Activated T-helper 1 cell treated with anti-CD3 and anti-CD28 coated beads, Interleukin-12 subunit alpha, Interleukin-12 subunit beta, Interleukin-2, Interleukin-4 antibody, amounts not matched to agents 30 ng/mL and 10 ng/mL and 1 ng/mL, durations not matched to agents 14 hours and 24 hours and 36 hours (primary cell): ENCODE results near the gene NNMT. TPM values are rescaled to one million over a fixed set of nuclear protein-coding genes. Genes with fewer than 3 reads are reported as not detected.

Experiments used
- DNase-seq: peaks from one replicate; pipeline ENCODE4 v3.0.0; 2021; ENCODE audit warnings: low spot score
- H3K27ac Mint-ChIP-seq: one replicate; pipeline ENCODE4 v1.8.0; 2021; ENCODE audit warnings: mild to moderate bottlenecking, mixed read lengths
- H3K27me3 Mint-ChIP-seq: one replicate; pipeline ENCODE4 v1.8.0; 2022; ENCODE audit warnings: mild to moderate bottlenecking, moderate library complexity, mixed read lengths; ENCODE audit not compliant: insufficient read depth
- H3K36me3 Mint-ChIP-seq: one replicate; pipeline ENCODE4 v1.8.0; 2021; ENCODE audit warnings: low read depth, mixed read lengths
- H3K4me1 Mint-ChIP-seq: one replicate; pipeline ENCODE4 v1.8.0; 2021; ENCODE audit warnings: low read depth, mixed read lengths
- H3K4me3 Mint-ChIP-seq: one replicate; pipeline ENCODE4 v1.8.0; 2021; ENCODE audit warnings: mild to moderate bottlenecking, moderate library complexity, mixed read lengths
- H3K9me3 Mint-ChIP-seq: one replicate; pipeline ENCODE4 v1.8.0; 2021; ENCODE audit warnings: mixed read lengths
- intact Hi-C: fragments of 100-400 bp; cut with micrococcal nuclease; formaldehyde crosslinking; loops from one replicate; pipeline ENCODE4 v1.15.1; 2024
- total RNA-seq: library from RNA; stranded (reverse); gene quantifications from 2 replicates; pipeline ENCODE4 v1.2.3, GENCODE V29; 2022

Gene NNMT
- total RNA-seq = not detected in 2 replicates

DNA sequence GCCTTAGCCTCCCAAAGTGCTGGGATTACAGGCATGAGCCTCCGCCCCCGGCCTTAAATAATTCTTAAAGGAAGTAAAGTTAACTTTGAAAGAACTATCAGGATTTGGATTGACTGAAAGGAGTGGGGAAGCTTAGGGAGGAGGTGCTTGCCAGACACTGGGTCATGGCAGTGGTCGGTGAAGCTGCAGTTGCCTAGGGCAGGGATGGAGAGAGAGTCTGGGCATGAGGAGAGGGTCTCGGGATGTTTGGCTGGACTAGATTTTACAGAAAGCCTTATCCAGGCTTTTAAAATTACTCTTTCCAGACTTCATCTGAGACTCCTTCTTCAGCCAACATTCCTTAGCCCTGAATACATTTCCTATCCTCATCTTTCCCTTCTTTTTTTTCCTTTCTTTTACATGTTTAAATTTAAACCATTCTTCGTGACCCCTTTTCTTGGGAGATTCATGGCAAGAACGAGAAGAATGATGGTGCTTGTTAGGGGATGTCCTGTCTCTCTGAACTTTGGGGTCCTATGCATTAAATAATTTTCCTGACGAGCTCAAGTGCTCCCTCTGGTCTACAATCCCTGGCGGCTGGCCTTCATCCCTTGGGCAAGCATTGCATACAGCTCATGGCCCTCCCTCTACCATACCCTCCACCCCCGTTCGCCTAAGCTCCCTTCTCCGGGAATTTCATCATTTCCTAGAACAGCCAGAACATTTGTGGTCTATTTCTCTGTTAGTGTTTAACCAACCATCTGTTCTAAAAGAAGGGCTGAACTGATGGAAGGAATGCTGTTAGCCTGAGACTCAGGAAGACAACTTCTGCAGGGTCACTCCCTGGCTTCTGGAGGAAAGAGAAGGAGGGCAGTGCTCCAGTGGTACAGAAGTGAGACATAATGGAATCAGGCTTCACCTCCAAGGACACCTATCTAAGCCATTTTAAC is at the start of gene NNMT:
Gene NNMT, plus strand, starts transcription at position 724 of the 929 bp plus-strand sequence. Its CDS starts 158 bp downstream, at position 882.
- H3K4me1 Mint-ChIP-seq = no peaks in the 10 kb centered on the region
- H3K27ac Mint-ChIP-seq = no peak within 1 kb of the TSS
- no peak within 1 kb of the TSS for H3K4me3 Mint-ChIP-seq

GRCh38 chr11:114247070-114247789 is 49.0 kb upstream of the NNMT start:
- H3K9me3 Mint-ChIP-seq = no peaks in the 10 kb centered on the region
- H3K27me3 Mint-ChIP-seq = peaks cover 5% of the 10 kb centered on the region
- H3K27ac Mint-ChIP-seq = no peak overlapping the region
- no peak overlapping the region for H3K4me3 Mint-ChIP-seq
- H3K36me3 Mint-ChIP-seq = no peaks in the 10 kb centered on the region
- no peak for DNase-seq
- intact Hi-C loops = no loop called here
- H3K4me1 Mint-ChIP-seq = no peaks in the 10 kb centered on the region

More for the DNA sequence above, at the start of gene NNMT:
- intact Hi-C loops = no loop called here
- Mint-ChIP-seq H3K27me3 (peaks cover 11% of the 10 kb centered on the region), H3K9me3 (peaks cover 5% of the 10 kb centered on the region), H3K36me3 (peaks cover 2% of the 10 kb centered on the region)
- DNase-seq = no peak

DNA sequence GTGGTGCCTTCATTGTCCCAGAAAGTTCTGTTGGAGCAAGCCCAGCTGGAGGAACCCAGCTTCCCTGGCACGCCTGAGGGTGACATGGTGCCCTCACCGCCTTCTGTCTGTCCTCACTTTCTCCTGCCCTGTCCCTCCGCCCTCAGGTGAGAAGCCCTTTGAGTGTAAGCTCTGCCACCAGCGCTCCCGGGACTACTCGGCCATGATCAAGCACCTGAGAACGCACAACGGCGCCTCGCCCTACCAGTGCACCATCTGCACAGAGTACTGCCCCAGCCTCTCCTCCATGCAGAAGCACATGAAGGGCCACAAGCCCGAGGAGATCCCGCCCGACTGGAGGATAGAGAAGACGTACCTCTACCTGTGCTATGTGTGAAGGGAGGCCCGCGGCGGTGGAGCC is 46.0 kb upstream of the NNMT start:
- no peak overlapping the region for H3K27ac Mint-ChIP-seq
- H3K9me3 Mint-ChIP-seq = no peaks in the 10 kb centered on the region
- intact Hi-C loops = no loop called here
- no peaks in the 10 kb centered on the region for H3K4me1 Mint-ChIP-seq
- H3K36me3 Mint-ChIP-seq = no peaks in the 10 kb centered on the region
- no peak overlapping the region for H3K4me3 Mint-ChIP-seq
- peaks cover 5% of the 10 kb centered on the region for H3K27me3 Mint-ChIP-seq
- DNase-seq = no peak

DNA sequence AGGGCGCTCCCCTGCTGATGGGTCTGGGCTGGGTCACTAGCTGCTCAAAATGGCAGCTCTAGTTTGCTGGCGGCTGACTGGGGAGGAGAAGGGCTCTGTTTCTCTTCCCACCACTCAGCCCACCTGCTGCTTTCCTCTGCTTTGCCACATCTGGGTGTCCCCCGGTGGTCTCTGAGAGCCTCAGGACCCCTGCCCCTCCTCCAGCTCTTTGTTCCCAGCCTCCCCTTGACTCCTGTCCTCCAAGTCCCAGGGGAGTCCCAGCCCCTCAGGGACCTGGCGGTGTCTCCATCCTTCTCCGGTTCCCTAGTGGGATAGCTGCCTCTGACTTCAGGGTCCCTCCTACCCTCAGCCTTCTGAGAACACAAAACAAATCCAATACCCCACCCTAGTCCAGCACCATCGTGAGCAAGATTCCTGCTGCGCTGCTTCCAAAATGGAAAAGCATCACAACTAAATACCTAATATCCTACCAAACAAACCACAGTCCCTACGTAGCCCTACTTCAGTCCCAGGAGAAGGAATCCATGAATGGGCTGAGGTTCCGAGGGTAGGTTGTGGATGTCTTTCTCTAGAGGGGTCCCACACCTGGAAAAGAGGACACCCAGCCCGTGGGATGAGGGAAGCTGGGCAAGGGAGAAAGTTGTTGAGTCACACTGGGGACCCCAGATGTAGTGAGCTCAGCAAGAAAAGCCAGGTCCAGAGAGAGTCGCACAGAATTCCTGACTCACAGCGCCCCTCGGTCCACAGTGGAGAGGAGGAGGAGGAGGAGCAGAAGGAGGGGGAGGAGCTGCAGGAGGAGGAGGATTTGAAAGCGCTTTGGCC is 45.0 kb upstream of the NNMT start:
- peaks cover 5% of the 10 kb centered on the region for H3K27me3 Mint-ChIP-seq
- DNase-seq = no peak
- no peak overlapping the region for H3K27ac Mint-ChIP-seq
- no peak overlapping the region for H3K4me3 Mint-ChIP-seq
- intact Hi-C loops = no loop called here
- H3K9me3 Mint-ChIP-seq = no peaks in the 10 kb centered on the region
- no peaks in the 10 kb centered on the region for H3K4me1 Mint-ChIP-seq
- H3K36me3 Mint-ChIP-seq = no peaks in the 10 kb centered on the region

DNA sequence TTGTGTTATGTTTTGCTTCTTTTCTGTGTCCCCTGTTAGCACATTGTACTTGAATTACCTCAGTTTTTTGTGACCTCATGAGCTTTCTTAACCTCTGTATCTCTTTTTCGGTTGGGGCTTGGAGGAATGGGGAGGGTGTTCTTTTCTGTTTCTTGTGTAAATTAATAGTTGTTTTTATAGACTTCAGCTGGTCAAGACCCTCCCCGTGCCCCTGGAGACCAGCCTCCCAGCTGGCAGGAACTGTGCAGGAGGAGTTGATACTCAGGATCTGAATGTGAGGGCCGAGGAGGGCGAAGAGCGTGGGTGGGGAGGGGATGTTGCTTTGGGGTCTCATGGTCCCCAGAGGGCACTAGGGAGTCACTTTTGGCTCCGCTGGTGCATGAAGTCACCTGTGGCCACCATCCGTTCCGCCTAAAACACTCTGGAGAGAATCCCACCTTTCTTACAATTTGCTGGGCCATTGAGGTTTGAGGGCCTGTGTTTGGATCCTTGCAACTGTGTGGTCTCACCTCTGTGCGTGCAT is 44.3 kb upstream of the NNMT start:
- no peak overlapping the region for H3K27ac Mint-ChIP-seq
- H3K4me3 Mint-ChIP-seq = no peak overlapping the region
- no peaks in the 10 kb centered on the region for H3K9me3 Mint-ChIP-seq
- no peaks in the 10 kb centered on the region for H3K4me1 Mint-ChIP-seq
- peaks cover 5% of the 10 kb centered on the region for H3K27me3 Mint-ChIP-seq
- intact Hi-C loops = no loop called here
- H3K36me3 Mint-ChIP-seq = no peaks in the 10 kb centered on the region
- no peak for DNase-seq

DNA sequence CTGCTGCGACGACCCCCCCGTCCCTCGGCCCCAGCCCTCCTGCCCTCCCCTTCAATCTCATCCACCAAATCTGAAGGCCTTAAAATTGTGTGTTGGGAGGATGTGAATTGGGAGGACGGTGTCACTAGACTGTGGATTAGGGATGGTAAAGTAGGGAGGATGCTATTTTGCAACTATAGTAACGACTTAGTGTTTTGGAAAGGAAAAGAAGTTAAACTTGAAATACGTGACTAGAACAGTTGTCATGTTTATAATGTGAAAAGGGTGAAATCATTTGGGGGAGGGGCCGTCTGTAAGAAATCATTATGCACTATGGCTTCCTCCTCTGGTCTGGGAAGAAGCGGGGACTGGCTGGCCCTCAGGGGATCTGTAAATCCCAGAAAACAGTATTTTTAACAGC is 43.4 kb upstream of the NNMT start:
- Mint-ChIP-seq H3K36me3 (no peaks in the 10 kb centered on the region), H3K4me3 (no peak overlapping the region), H3K27ac (no peak overlapping the region), H3K4me1 (no peaks in the 10 kb centered on the region), H3K9me3 (no peaks in the 10 kb centered on the region), H3K27me3 (peaks cover 5% of the 10 kb centered on the region)
- intact Hi-C loops = no loop called here
- no peak for DNase-seq

DNA sequence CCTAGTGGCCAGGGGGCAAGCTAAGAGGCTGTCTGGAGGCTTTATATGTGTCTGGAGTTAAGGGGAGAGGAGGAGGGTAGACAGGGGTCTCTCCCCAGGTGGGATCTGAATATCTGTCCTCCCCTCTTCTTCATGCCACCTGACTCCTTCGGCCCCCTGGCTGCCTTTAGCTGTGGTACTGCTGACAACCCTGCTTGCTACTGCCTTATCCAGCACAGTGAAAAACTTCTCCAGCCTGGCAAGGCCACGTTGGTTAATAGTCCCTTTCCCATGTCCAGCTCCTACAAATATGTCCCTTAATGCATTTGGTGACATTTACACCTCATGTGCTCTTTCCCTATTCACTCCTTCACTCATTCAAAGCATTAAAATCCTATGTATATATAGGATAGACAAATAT is 42.4 kb upstream of the NNMT start:
- H3K4me1 Mint-ChIP-seq = no peaks in the 10 kb centered on the region

DNA sequence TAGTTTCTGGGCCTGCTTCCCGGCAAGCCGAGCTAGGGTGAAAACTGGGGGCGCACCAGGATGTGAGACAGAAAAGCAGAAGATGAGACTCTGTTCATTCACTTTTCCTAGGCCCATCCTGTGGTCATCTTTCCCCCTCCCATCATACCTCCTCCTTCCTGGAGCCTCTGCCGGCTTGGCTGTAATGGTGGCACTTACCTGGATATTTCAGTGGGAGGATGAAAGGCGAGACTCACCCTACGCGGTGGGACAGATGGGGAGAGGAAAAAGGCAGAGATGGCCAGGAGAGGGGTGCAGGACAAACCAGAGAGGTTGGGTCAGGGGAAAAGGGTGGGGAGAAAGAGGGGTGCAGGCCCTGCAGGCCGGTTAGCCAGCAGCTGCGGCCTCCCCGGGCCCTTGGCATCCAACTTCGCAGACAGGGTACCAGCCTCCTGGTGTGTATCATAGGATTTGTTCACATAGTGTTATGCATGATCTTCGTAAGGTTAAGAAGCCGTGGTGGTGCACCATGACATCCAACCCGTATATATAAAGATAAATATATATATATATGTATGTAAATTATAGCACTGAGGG is 41.5 kb upstream of the NNMT start:
- H3K36me3 Mint-ChIP-seq = no peaks in the 10 kb centered on the region
- H3K4me1 Mint-ChIP-seq = no peaks in the 10 kb centered on the region
- H3K27ac Mint-ChIP-seq = no peak overlapping the region
- intact Hi-C loops = no loop called here
- no peaks in the 10 kb centered on the region for H3K9me3 Mint-ChIP-seq
- H3K27me3 Mint-ChIP-seq = peaks cover 5% of the 10 kb centered on the region
- no peak overlapping the region for H3K4me3 Mint-ChIP-seq
- no peak for DNase-seq

More for the DNA sequence above, 42.4 kb upstream of the NNMT start:
- Mint-ChIP-seq H3K27ac (no peak overlapping the region), H3K9me3 (no peaks in the 10 kb centered on the region), H3K27me3 (peaks cover 5% of the 10 kb centered on the region), H3K36me3 (no peaks in the 10 kb centered on the region), H3K4me3 (no peak overlapping the region)
- intact Hi-C loops = no loop called here
- no peak for DNase-seq

DNA sequence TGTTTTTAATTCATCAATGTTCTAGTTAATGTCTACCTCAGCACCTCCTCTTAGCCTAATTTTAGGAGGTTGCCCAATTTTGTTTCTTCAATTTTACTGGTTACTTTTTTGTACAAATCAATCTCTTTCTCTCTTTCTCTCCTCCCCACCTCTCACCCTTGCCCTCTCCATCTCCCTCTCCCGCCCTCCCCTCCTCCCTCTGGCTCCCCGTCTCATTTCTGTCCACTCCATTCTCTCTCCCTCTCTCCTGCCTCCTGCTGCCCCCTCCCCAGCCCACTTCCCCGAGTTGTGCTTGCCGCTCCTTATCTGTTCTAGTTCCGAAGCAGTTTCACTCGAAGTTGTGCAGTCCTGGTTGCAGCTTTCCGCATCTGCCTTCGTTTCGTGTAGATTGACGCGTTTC is 40.9 kb upstream of the NNMT start:
- Mint-ChIP-seq H3K4me3 (no peak overlapping the region), H3K27ac (no peak overlapping the region), H3K9me3 (no peaks in the 10 kb centered on the region), H3K36me3 (no peaks in the 10 kb centered on the region), H3K4me1 (no peaks in the 10 kb centered on the region), H3K27me3 (peaks cover 5% of the 10 kb centered on the region)
- intact Hi-C loops = no loop called here
- no peak for DNase-seq

DNA sequence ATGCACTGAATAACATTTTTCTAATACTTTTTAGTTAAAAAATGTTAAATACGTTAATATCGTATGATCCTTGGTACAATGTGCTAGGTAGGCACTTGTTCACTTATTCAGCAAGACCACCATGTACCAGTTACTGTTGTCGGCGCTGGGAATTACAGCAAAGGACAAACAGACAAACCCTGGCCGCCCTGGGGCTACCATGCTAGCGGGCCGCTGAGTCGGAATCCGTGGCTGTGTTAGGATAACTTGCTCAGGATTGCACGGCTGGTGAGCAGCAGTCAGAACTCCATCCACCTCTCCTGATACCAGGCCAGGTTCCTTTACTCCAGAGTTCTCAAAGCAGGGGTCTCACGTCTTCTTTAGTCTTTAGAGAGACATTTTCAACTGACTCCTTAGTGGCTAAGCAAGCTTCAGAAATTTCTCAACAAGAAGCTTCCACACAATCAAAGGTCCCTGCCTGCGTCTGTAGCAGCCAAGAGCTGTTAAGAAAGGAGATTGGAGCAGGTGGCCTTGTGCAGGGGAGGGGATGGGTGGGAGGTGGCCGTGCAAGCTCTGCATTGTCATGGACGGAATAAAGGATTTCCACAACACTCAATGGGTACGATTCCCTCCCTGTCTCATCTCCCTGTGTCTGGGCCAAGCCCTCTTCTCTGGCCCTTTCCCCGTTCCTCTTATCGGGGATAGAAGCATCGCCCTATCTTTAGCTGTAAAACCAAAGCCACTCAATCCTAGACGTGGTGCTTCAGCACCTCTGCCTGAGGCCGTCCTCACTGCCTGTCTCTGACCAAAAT is 39.8 kb upstream of the NNMT start:
- Mint-ChIP-seq H3K9me3 (no peaks in the 10 kb centered on the region), H3K36me3 (no peaks in the 10 kb centered on the region), H3K4me3 (no peak overlapping the region), H3K27ac (no peak overlapping the region), H3K4me1 (no peaks in the 10 kb centered on the region), H3K27me3 (peaks cover 1% of the 10 kb centered on the region)
- DNase-seq = no peak
- intact Hi-C loops = no loop called here

DNA sequence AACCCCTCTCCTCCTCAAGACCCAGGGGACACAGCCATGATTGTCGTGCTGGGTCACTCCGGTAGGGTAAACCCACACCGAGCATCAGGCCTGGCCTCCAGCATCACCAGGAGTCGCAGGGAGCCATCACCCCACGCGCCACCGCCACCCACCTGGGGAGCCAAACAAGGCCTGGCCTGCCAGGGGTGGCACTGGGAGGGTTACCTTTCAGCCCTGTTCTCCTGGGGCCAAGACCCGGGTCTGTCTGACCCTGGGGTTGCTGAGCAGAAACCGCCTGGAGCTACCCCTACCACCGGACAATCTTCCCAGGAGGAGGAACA is 39.3 kb upstream of the NNMT start:
- DNase-seq = no peak
- H3K4me1 Mint-ChIP-seq = no peaks in the 10 kb centered on the region
- H3K27me3 Mint-ChIP-seq = no peaks in the 10 kb centered on the region
- H3K27ac Mint-ChIP-seq = no peak overlapping the region
- H3K4me3 Mint-ChIP-seq = no peak overlapping the region
- H3K9me3 Mint-ChIP-seq = no peaks in the 10 kb centered on the region
- intact Hi-C loops = no loop called here
- H3K36me3 Mint-ChIP-seq = no peaks in the 10 kb centered on the region
